SK-N-SH (cell line): ENCODE measurements around the gene S100A9. TPM values are rescaled to one million over a fixed set of nuclear protein-coding genes. Genes with fewer than 3 reads are reported as not detected.

Experiments
- CTCF ChIA-PET: fragments of 300-600, 350-600 bp; formaldehyde crosslinking; extraction: SDS; loops from one replicate; lab custom pipeline; 2021; lab: Yijun Ruan, JAX
- POLR2A ChIA-PET: fragments of 350-600 bp; sonication (Branson Sonifier 250); formaldehyde crosslinking; extraction: SDS; loops from one replicate; lab custom pipeline; 2020; ENCODE audit warnings: antibody characterized with exemption, inconsistent platforms; lab: Yijun Ruan, JAX
- DNase-seq: peaks from one replicate; pipeline ENCODE4 v3.0.0; 2012
- H2AFZ ChIP-seq: fragments of 200-600 bp; sonication (generic); 2 replicates; pipeline ENCODE4 v1.8.1; 2016; ENCODE audit warnings: antibody characterized with exemption, mild to moderate bottlenecking, low read depth
- H3F3A ChIP-seq: fragments of 200-600 bp; sonication (generic); replicated peaks from 2 replicates; pipeline ENCODE3; 2016; ENCODE audit warnings: antibody characterized with exemption, mild to moderate bottlenecking; ENCODE audit not compliant: insufficient read depth
- H3K27ac ChIP-seq, 2 experiments: fragments of 200-500 bp in 1 of 2; fragments of 200-600 bp in 1 of 2; sonication (Bioruptor generic) in 1 of 2; sonication (generic), shearing (Covaris generic) in 1 of 2; 2 replicates each; pipeline versions ENCODE4 v1.5.1 to v1.6.1; 2014 to 2016; ENCODE audit warnings: low read depth in 2 of 2, inconsistent platforms in 1 of 2, low read length in 1 of 2, mild to moderate bottlenecking in 1 of 2, mixed read lengths in 1 of 2
- H3K27me3 ChIP-seq: fragments of 200-600 bp; sonication (generic), shearing (Covaris generic); 2 replicates; pipeline ENCODE4 v1.6.1; 2016; ENCODE audit warnings: mixed run types; ENCODE audit not compliant: insufficient read depth
- H3K36me3 ChIP-seq, 2 experiments: fragments of 200-500 bp in 1 of 2; fragments of 200-600 bp in 1 of 2; sonication (Bioruptor generic) in 1 of 2; sonication (generic) in 1 of 2; replicated peaks in 1 of 2; 2 replicates each; pipeline versions ENCODE3 to v1.5.1; 2014 to 2016; ENCODE audit warnings: low read length in 1 of 2, mild to moderate bottlenecking in 1 of 2; ENCODE audit not compliant: insufficient read depth in 2 of 2, control insufficient read depth in 1 of 2
- H3K4me1 ChIP-seq, 2 experiments: fragments of 200-500 bp in 1 of 2; fragments of 200-600 bp in 1 of 2; sonication (Bioruptor generic) in 1 of 2; sonication (generic), shearing (Covaris generic) in 1 of 2; 2 replicates each; pipeline versions ENCODE4 v1.5.1 to v1.6.1; 2014 to 2016; ENCODE audit warnings: low read depth in 1 of 2, low read length in 1 of 2, mixed run types in 1 of 2; ENCODE audit not compliant: insufficient read depth in 2 of 2, control insufficient read depth in 1 of 2
- H3K4me2 ChIP-seq: fragments of 200-600 bp; sonication (generic), shearing (Covaris generic); 2 replicates; pipeline ENCODE4 v1.6.1; 2017; ENCODE audit warnings: mixed run types
- H3K4me3 ChIP-seq, 2 experiments: fragments of 200-500 bp in 1 of 2; fragments of 200-600 bp in 1 of 2; sonication (Bioruptor generic) in 1 of 2; sonication (generic), shearing (Covaris generic) in 1 of 2; 2 replicates each; pipeline versions ENCODE4 v1.5.1 to v1.8.1; 2014 to 2016; ENCODE audit warnings: low read depth in 2 of 2, inconsistent platforms in 1 of 2, low read length in 1 of 2, mild to moderate bottlenecking in 1 of 2, mixed read lengths in 1 of 2, moderate library complexity in 1 of 2
- H3K79me2 ChIP-seq: fragments of 200-600 bp; sonication (generic); 2 replicates; pipeline ENCODE4 v1.8.1; 2017; ENCODE audit warnings: mild to moderate bottlenecking; ENCODE audit not compliant: insufficient read depth
- H3K9ac ChIP-seq: fragments of 200-600 bp; sonication (generic); 2 replicates; pipeline ENCODE4 v1.6.1; 2017; ENCODE audit warnings: mixed run types
- H3K9me2 ChIP-seq: fragments of 200-600 bp; sonication (generic); 2 replicates; pipeline ENCODE4 v1.6.1; 2017; ENCODE audit warnings: mixed run types
- H3K9me3 ChIP-seq: fragments of 200-600 bp; sonication (generic); 2 replicates; pipeline ENCODE4 v1.6.1; 2017; ENCODE audit warnings: mixed run types, mild to moderate bottlenecking, moderate library complexity
- H4K20me1 ChIP-seq: fragments of 200-600 bp; sonication (generic); 2 replicates; pipeline ENCODE4 v1.6.1; 2017; ENCODE audit warnings: mild to moderate bottlenecking, mixed run types; ENCODE audit not compliant: insufficient read depth
- CHD2 ChIP-seq: fragments of 150-350 bp; IDR thresholded peaks from 2 replicates; pipeline ENCODE4 v1.6.1; 2018; ENCODE audit warnings: low read length; ENCODE audit not compliant: partially characterized antibody
- ELF1 ChIP-seq: IDR thresholded peaks from 2 replicates; pipeline ENCODE4 v1.4.0; 2012
- EZH2phosphoT487 ChIP-seq: fragments of 200-600 bp; sonication (generic); IDR thresholded peaks from 2 replicates; pipeline ENCODE4 v1.6.1; 2017; ENCODE audit warnings: low read depth, mixed run types, mild to moderate bottlenecking, antibody characterized with exemption, moderate library complexity, borderline replicate concordance
- FOXM1 ChIP-seq: IDR thresholded peaks from 2 replicates; pipeline ENCODE4 v1.4.0; 2012; ENCODE audit warnings: low read depth, mild to moderate bottlenecking
- GATA2 ChIP-seq: sonication (generic); formaldehyde crosslinking; IDR thresholded peaks from 2 replicates; pipeline ENCODE4 v1.5.0; 2020; ENCODE audit warnings: mild to moderate bottlenecking, missing genetic modification reagents
- JUND ChIP-seq: IDR thresholded peaks from 2 replicates; pipeline ENCODE4 v1.4.0; 2012
- POLR2AphosphoS5 ChIP-seq: IDR thresholded peaks from 2 replicates; pipeline ENCODE4 v1.6.1; 2012; ENCODE audit warnings: low read depth, low read length
- RAD21 ChIP-seq: IDR thresholded peaks from 2 replicates; pipeline ENCODE4 v1.6.1; 2012; ENCODE audit warnings: mild to moderate bottlenecking, low read length
- RCOR1 ChIP-seq: fragments of 150-350 bp; IDR thresholded peaks from 2 replicates; pipeline ENCODE4 v1.6.1; 2017; ENCODE audit warnings: antibody characterized with exemption, low read length
- SMC3 ChIP-seq: IDR thresholded peaks from 2 replicates; pipeline ENCODE4 v1.6.1; 2012; ENCODE audit warnings: low read depth, low read length, improper control_type of control experiment
- TAF1 ChIP-seq: IDR thresholded peaks from 2 replicates; pipeline ENCODE4 v1.6.1; 2012; ENCODE audit warnings: low read depth, mild to moderate bottlenecking, low read length, moderate library complexity, borderline replicate concordance
- TCF12 ChIP-seq: IDR thresholded peaks from 2 replicates; pipeline ENCODE4 v1.4.0; 2012
- USF2 ChIP-seq: fragments of 150-350 bp; IDR thresholded peaks from 2 replicates; pipeline ENCODE4 v1.6.1; 2017; ENCODE audit warnings: antibody characterized with exemption, low read length, low read depth, borderline replicate concordance
- WGBS: methylation state at CpG from one replicate; pipeline ENCODE4 v1.1.6; 2017; ENCODE audit warnings: low lambda C conversion rate; 5-methylcytosine and 5-hydroxymethylcytosine counted together
- polyA plus RNA-seq, 3 experiments: library from polyadenylated mRNA; depleted of rRNA; stranded (reverse); fragments of >200 nt; gene quantifications; 2 replicates each; pipeline ENCODE4 v1.2.3, GENCODE V29; 2012
- TF ChIP-seq, protein P1 (sequence below): IDR thresholded peaks from 2 replicates; pipeline ENCODE4; 2012
- TF ChIP-seq, protein P2 (sequence below): fragments of 200-600 bp; sonication (generic); IDR thresholded peaks from 2 replicates; pipeline ENCODE4 v1.6.1; 2017; ENCODE audit warnings: antibody characterized with exemption, mild to moderate bottlenecking, moderate library complexity

Gene S100A9
- polyA plus RNA-seq, 1 of the 3 experiments (the other 2 are of a cell fraction) = not detected

- POLR2A ChIA-PET = no interaction called here
- CTCF ChIA-PET = no interaction called here
- no peak for TF ChIP-seq USF2
- TF ChIP-seq, protein P1, sequence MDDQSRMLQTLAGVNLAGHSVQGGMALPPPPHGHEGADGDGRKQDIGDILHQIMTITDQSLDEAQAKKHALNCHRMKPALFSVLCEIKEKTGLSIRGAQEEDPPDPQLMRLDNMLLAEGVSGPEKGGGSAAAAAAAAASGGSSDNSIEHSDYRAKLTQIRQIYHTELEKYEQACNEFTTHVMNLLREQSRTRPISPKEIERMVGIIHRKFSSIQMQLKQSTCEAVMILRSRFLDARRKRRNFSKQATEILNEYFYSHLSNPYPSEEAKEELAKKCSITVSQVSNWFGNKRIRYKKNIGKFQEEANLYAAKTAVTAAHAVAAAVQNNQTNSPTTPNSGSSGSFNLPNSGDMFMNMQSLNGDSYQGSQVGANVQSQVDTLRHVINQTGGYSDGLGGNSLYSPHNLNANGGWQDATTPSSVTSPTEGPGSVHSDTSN = no peak
- TF ChIP-seq EZH2phosphoT487 = no peak
- no peak for TF ChIP-seq CHD2
- TF ChIP-seq, protein P2, sequence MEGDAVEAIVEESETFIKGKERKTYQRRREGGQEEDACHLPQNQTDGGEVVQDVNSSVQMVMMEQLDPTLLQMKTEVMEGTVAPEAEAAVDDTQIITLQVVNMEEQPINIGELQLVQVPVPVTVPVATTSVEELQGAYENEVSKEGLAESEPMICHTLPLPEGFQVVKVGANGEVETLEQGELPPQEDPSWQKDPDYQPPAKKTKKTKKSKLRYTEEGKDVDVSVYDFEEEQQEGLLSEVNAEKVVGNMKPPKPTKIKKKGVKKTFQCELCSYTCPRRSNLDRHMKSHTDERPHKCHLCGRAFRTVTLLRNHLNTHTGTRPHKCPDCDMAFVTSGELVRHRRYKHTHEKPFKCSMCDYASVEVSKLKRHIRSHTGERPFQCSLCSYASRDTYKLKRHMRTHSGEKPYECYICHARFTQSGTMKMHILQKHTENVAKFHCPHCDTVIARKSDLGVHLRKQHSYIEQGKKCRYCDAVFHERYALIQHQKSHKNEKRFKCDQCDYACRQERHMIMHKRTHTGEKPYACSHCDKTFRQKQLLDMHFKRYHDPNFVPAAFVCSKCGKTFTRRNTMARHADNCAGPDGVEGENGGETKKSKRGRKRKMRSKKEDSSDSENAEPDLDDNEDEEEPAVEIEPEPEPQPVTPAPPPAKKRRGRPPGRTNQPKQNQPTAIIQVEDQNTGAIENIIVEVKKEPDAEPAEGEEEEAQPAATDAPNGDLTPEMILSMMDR = no peak
- no peak for TF ChIP-seq SMC3
- TF ChIP-seq TAF1 = no peak
- no peak for TF ChIP-seq ELF1
- no peak for TF ChIP-seq JUND
- TF ChIP-seq TCF12 = no peak
- TF ChIP-seq GATA2 (CRISPR knock-in tag) = no peak
- no peak for TF ChIP-seq POLR2AphosphoS5
- TF ChIP-seq FOXM1 = no peak
- Histone ChIP-seq H3K9me2 (no peaks in the 10 kb centered on the region), H3K4me3 (no peak overlapping the region), H3K9me3 (no peaks in the 10 kb centered on the region), H3K79me2 (no peaks in the 10 kb centered on the region), H4K20me1 (no peaks in the 10 kb centered on the region), H3K27ac (no peak overlapping the region), H3F3A (no peaks in the 10 kb centered on the region), H2AFZ (no peak overlapping the region), H3K4me2 (no peak overlapping the region), H3K27me3 (no peaks in the 10 kb centered on the region; the same call in 1 of the 2 replicates), H3K4me1 (no peaks in the 10 kb centered on the region), H3K36me3 (no peaks in the 10 kb centered on the region), H3K9ac (no peak overlapping the region)
- no peak for DNase-seq
- 0% methylated on average over 3 of the region's 4 CpGs for WGBS
Observed at GRCh38 chr1:153384958-153385580, 27.4 kb downstream of the S100A9 start.

- no peaks in the 10 kb centered on the region for H3K9me3 ChIP-seq
- no peaks in the 10 kb centered on the region for H3K4me1 ChIP-seq
- no peak overlapping the region for H3K4me3 ChIP-seq
- H3K9me2 ChIP-seq = no peaks in the 10 kb centered on the region
- WGBS = 23% methylated on average over 5 of the region's 5 CpGs
- no peak overlapping the region for H3K27ac ChIP-seq
- H2AFZ ChIP-seq = no peak overlapping the region
- TF ChIP-seq ELF1 (no peak), SMC3 (no peak), POLR2AphosphoS5 (no peak), RCOR1 (no peak), RAD21 (no peak), JUND (no peak)
- no peak for DNase-seq
- peaks cover 7% of the 10 kb centered on the region; the same call in 1 of the 2 replicates for H3K27me3 ChIP-seq
- H3K9ac ChIP-seq = no peak overlapping the region
- H4K20me1 ChIP-seq = no peaks in the 10 kb centered on the region
- H3K79me2 ChIP-seq = no peaks in the 10 kb centered on the region
- CTCF ChIA-PET = no interaction called here
- H3F3A ChIP-seq = no peaks in the 10 kb centered on the region
- no peaks in the 10 kb centered on the region for H3K36me3 ChIP-seq
- no peak overlapping the region for H3K4me2 ChIP-seq
- POLR2A ChIA-PET = no interaction called here
Observed at GRCh38 chr1:153386500-153386901, 28.8 kb downstream of the S100A9 start.
